HepG2 (cell line): ENCODE data around the gene C1QTNF1. TPM values are rescaled to one million over a fixed set of nuclear protein-coding genes. Genes with fewer than 3 reads are reported as not detected.

Source experiments
- ATF1 ChIP-seq: IDR thresholded peaks from 2 replicates; pipeline ENCODE4 v1.6.1; 2016; ENCODE audit warnings: mild to moderate bottlenecking, control low read depth
- CBFB ChIP-seq: sonication (generic); formaldehyde crosslinking; IDR thresholded peaks from 2 replicates; pipeline ENCODE4 v1.4.0; 2020; ENCODE audit warnings: missing genetic modification reagents
- DR1 ChIP-seq: sonication (generic); formaldehyde crosslinking; IDR thresholded peaks from 2 replicates; pipeline ENCODE4 v1.8.0; 2021; ENCODE audit warnings: mild to moderate bottlenecking, missing genetic modification reagents, inconsistent platforms
- HIVEP1 ChIP-seq: sonication (generic); formaldehyde crosslinking; IDR thresholded peaks from 2 replicates; pipeline ENCODE4 v1.4.0; 2020; ENCODE audit warnings: mild to moderate bottlenecking, missing genetic modification reagents
- IKZF5 ChIP-seq: IDR thresholded peaks from 2 replicates; pipeline ENCODE4 v1.6.1; 2018; ENCODE audit warnings: missing genetic modification reagents, mild to moderate bottlenecking, missing compliant biosample characterization
- KDM5B ChIP-seq: sonication (generic); formaldehyde crosslinking; IDR thresholded peaks from 2 replicates; pipeline ENCODE4 v1.4.0; 2020; ENCODE audit warnings: missing genetic modification reagents, mild to moderate bottlenecking, borderline replicate concordance
- MEF2D ChIP-seq: sonication (generic); formaldehyde crosslinking; IDR thresholded peaks from 2 replicates; pipeline ENCODE4 v1.5.1; 2020; ENCODE audit warnings: mild to moderate bottlenecking, missing genetic modification reagents
- MZF1 ChIP-seq: sonication (generic); formaldehyde crosslinking; IDR thresholded peaks from 2 replicates; pipeline ENCODE4 v1.8.1; 2023; ENCODE audit warnings: mild to moderate bottlenecking, missing genetic modification reagents, borderline replicate concordance
- NFIC ChIP-seq: IDR thresholded peaks from 2 replicates; pipeline ENCODE4 v1.6.1; 2012; ENCODE audit warnings: mild to moderate bottlenecking, low read length, inconsistent platforms
- NKX3-1 ChIP-seq: sonication (generic); formaldehyde crosslinking; IDR thresholded peaks from 2 replicates; pipeline ENCODE4 v1.5.0; 2020; ENCODE audit warnings: missing genetic modification reagents
- PHF8 ChIP-seq: sonication (generic); formaldehyde crosslinking; IDR thresholded peaks from 2 replicates; pipeline ENCODE4 v1.5.0; 2020; ENCODE audit warnings: missing genetic modification reagents
- REXO4 ChIP-seq: sonication (generic); formaldehyde crosslinking; IDR thresholded peaks from 2 replicates; pipeline ENCODE4 v1.8.0; 2022; ENCODE audit warnings: missing genetic modification reagents, mild to moderate bottlenecking, borderline replicate concordance
- SIN3A ChIP-seq: IDR thresholded peaks from 2 replicates; pipeline ENCODE4 v1.6.1; 2011; ENCODE audit warnings: low read depth, mild to moderate bottlenecking, control low read depth, low read length, borderline replicate concordance
- SRSF9 ChIP-seq: fragments of 200-400 bp; formaldehyde crosslinking; IDR thresholded peaks from 2 replicates; pipeline ENCODE4 v1.6.1; 2018; ENCODE audit warnings: borderline replicate concordance, mild to moderate bottlenecking, low read depth, low read length; ENCODE audit not compliant: insufficient read depth, poor library complexity, severe bottlenecking
- TBX3 ChIP-seq: fragments of 450-650 bp; IDR thresholded peaks from 2 replicates; pipeline ENCODE4 v1.6.1; 2017; ENCODE audit warnings: antibody characterized with exemption, mild to moderate bottlenecking, inconsistent platforms, borderline replicate concordance
- ZBTB7A ChIP-seq: sonication (generic); formaldehyde crosslinking; IDR thresholded peaks from 2 replicates; pipeline ENCODE4 v1.8.0; 2022; ENCODE audit warnings: mild to moderate bottlenecking, missing genetic modification reagents
- ZFP82 ChIP-seq: sonication (generic); formaldehyde crosslinking; IDR thresholded peaks from 2 replicates; pipeline ENCODE4 v1.5.1; 2020; ENCODE audit warnings: mild to moderate bottlenecking, missing genetic modification reagents, borderline replicate concordance
- ZNF143 ChIP-seq: sonication (generic); formaldehyde crosslinking; IDR thresholded peaks from 2 replicates; pipeline ENCODE4 v1.4.0; 2020; ENCODE audit warnings: missing genetic modification reagents
- ZNF232 ChIP-seq: sonication (generic); formaldehyde crosslinking; IDR thresholded peaks from 2 replicates; pipeline ENCODE4 v1.4.0; 2020; ENCODE audit warnings: missing genetic modification reagents, borderline replicate concordance
- ZNF501 ChIP-seq: sonication (generic); formaldehyde crosslinking; IDR thresholded peaks from 2 replicates; pipeline ENCODE4 v1.5.1; 2020; ENCODE audit warnings: mild to moderate bottlenecking, moderate library complexity, missing genetic modification reagents
- ZNF670 ChIP-seq: sonication (generic); formaldehyde crosslinking; IDR thresholded peaks from 2 replicates; pipeline ENCODE4 v1.8.0; 2022; ENCODE audit warnings: mild to moderate bottlenecking, missing genetic modification reagents, borderline replicate concordance
- ZNF773 ChIP-seq: sonication (generic); formaldehyde crosslinking; IDR thresholded peaks from 2 replicates; pipeline ENCODE4 v1.4.0; 2020; ENCODE audit warnings: missing genetic modification reagents, borderline replicate concordance
- ZNF83 ChIP-seq: sonication (generic); formaldehyde crosslinking; IDR thresholded peaks from 2 replicates; pipeline ENCODE4 v1.4.0; 2020; ENCODE audit warnings: missing genetic modification reagents, mild to moderate bottlenecking, borderline replicate concordance
- polyA plus RNA-seq, 8 experiments: library from polyadenylated mRNA; depleted of rRNA in 3 of 8; stranded (reverse) in 7 of 8; unstranded in 1 of 8; fragments of >200 nt; fragmentation: Illumina TruSeq in 4 of 8; extraction: Trizol in 4 of 8; gene quantifications; 2 replicates each; pipeline versions ENCODE4 v1.2.1 to v1.2.3, GENCODE V29; 2011 to 2016; ENCODE audit warnings: low read depth in 4 of 8, missing spikeins in 1 of 8, mixed read lengths in 1 of 8; ENCODE audit not compliant: insufficient read depth in 1 of 8
- total RNA-seq, 5 experiments: library from RNA; depleted of rRNA; stranded (reverse); fragments of >200 nt; fragmentation: Illumina TruSeq; extraction: Trizol; gene quantifications; 2 replicates each; pipeline ENCODE4 v1.2.3, GENCODE V29; 2016; ENCODE audit warnings: low read depth in 1 of 5
- TF ChIP-seq, protein P1 (sequence below): sonication (generic); formaldehyde crosslinking; IDR thresholded peaks from 2 replicates; pipeline ENCODE4 v1.4.0; 2020; ENCODE audit warnings: missing genetic modification reagents

The C1QTNF1 gene
- total and polyA plus RNA-seq, 2 of the 13 experiments (the other 11 are each of a cell fraction or from before 2014, with no cell fraction given): 0.18 to 0.86 TPM

GRCh38 chr17:79009397-79010303, 14.3 kb upstream of the C1QTNF1 start, which contains the start of gene CANT1 (continued):
- no peak for TF ChIP-seq SRSF9
- peak; percentile 44; the same call in 1 of the 2 replicates for TF ChIP-seq IKZF5
- TF ChIP-seq KDM5B: peak; percentile 86; the same call in 1 of the 2 replicates
- TF ChIP-seq MEF2D (CRISPR knock-in tag): no peak; the same call in 1 of the 2 replicates
- TF ChIP-seq ZNF773 (CRISPR knock-in tag): peak; percentile 70; the same call in 1 of the 2 replicates
- TF ChIP-seq PHF8 (CRISPR knock-in tag): peak; percentile 97
- TF ChIP-seq MZF1 (CRISPR knock-in tag): no peak
- no peak for TF ChIP-seq ZFP82 (CRISPR knock-in tag)
- peak; percentile 96 for TF ChIP-seq ZNF501 (CRISPR knock-in tag)
- peak; percentile 96 for TF ChIP-seq ZNF143 (CRISPR knock-in tag)
- TF ChIP-seq, protein P1, sequence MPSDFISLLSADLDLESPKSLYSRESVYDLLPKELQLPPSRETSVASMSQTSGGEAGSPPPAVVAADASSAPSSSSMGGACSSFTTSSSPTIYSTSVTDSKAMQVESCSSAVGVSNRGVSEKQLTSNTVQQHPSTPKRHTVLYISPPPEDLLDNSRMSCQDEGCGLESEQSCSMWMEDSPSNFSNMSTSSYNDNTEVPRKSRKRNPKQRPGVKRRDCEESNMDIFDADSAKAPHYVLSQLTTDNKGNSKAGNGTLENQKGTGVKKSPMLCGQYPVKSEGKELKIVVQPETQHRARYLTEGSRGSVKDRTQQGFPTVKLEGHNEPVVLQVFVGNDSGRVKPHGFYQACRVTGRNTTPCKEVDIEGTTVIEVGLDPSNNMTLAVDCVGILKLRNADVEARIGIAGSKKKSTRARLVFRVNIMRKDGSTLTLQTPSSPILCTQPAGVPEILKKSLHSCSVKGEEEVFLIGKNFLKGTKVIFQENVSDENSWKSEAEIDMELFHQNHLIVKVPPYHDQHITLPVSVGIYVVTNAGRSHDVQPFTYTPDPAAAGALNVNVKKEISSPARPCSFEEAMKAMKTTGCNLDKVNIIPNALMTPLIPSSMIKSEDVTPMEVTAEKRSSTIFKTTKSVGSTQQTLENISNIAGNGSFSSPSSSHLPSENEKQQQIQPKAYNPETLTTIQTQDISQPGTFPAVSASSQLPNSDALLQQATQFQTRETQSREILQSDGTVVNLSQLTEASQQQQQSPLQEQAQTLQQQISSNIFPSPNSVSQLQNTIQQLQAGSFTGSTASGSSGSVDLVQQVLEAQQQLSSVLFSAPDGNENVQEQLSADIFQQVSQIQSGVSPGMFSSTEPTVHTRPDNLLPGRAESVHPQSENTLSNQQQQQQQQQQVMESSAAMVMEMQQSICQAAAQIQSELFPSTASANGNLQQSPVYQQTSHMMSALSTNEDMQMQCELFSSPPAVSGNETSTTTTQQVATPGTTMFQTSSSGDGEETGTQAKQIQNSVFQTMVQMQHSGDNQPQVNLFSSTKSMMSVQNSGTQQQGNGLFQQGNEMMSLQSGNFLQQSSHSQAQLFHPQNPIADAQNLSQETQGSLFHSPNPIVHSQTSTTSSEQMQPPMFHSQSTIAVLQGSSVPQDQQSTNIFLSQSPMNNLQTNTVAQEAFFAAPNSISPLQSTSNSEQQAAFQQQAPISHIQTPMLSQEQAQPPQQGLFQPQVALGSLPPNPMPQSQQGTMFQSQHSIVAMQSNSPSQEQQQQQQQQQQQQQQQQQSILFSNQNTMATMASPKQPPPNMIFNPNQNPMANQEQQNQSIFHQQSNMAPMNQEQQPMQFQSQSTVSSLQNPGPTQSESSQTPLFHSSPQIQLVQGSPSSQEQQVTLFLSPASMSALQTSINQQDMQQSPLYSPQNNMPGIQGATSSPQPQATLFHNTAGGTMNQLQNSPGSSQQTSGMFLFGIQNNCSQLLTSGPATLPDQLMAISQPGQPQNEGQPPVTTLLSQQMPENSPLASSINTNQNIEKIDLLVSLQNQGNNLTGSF (CRISPR knock-in tag): peak; percentile 37; the same call in 1 of the 2 replicates
- TF ChIP-seq HIVEP1: peak; percentile 66; the same call in 1 of the 2 replicates
- 0 out of 2 replicates have a peak, but pooled peaks have one; percentile 84 for TF ChIP-seq ZNF670
- no peak for TF ChIP-seq ATF1 (CRISPR knock-in tag)
- no peak for TF ChIP-seq ZNF232 (CRISPR knock-in tag)
- peak; percentile 77; the same call in 1 of the 2 replicates for TF ChIP-seq CBFB (CRISPR knock-in tag)
- TF ChIP-seq NKX3-1: no peak
- no peak for TF ChIP-seq NFIC
- TF ChIP-seq ZNF83 (CRISPR knock-in tag): no peak; the same call in 1 of the 2 replicates
- TF ChIP-seq ZBTB7A: peak; percentile 97
- TF ChIP-seq REXO4 (CRISPR knock-in tag): peak; percentile 88; the same call in 1 of the 2 replicates
- no peak for TF ChIP-seq TBX3
- no peak for TF ChIP-seq DR1
- TF ChIP-seq SIN3A: peak; percentile 76; the same call in 1 of the 2 replicates
